OCI-LY7 (cell line): ENCODE results near the gene ANKFY1. TPM values are rescaled to one million over a fixed set of nuclear protein-coding genes. Genes with fewer than 3 reads are reported as not detected.

Source experiments
- BruUV-seq: library from RNA; stranded (reverse); fragments of 400-500 nt; replicated peaks from 2 replicates; lab custom pipeline; 2021; lab: Mats Ljungman, UMichigan
- CTCF ChIA-PET: fragments of 300-600 bp; sonication (Branson Sonifier 250); formaldehyde crosslinking; loops from one replicate; lab custom pipeline; 2022; ENCODE audit warnings: antibody characterized with exemption; ENCODE audit not compliant: unreplicated experiment; lab: Charles Lee
- POLR2A ChIA-PET: fragments of 300-600 bp; sonication (Branson Sonifier 250); formaldehyde crosslinking; loops from one replicate; lab custom pipeline; 2022; ENCODE audit warnings: antibody characterized with exemption; lab: Charles Lee
- DNase-seq: peaks from one replicate; pipeline ENCODE4 v3.0.0-alpha.2; 2015; ENCODE audit warnings: low spot score
- H2AFZ ChIP-seq: fragments of 200-600 bp; sonication (generic), shearing (Covaris generic); 2 replicates; pipeline ENCODE4 v1.6.1; 2014; ENCODE audit warnings: mild to moderate bottlenecking, antibody characterized with exemption, low read length, moderate library complexity
- H3K27ac ChIP-seq: fragments of 200-600 bp; sonication (generic); 2 replicates; pipeline ENCODE4 v1.5.1; 2014; ENCODE audit warnings: mixed run types, low read depth, mild to moderate bottlenecking, moderate library complexity, low read length, inconsistent platforms; ENCODE audit not compliant: poor library complexity, severe bottlenecking
- H3K36me3 ChIP-seq: fragments of 200-600 bp; sonication (generic); 2 replicates; pipeline ENCODE4 v1.6.1; 2014; ENCODE audit warnings: mild to moderate bottlenecking, antibody characterized with exemption, low read length, moderate library complexity, mixed read lengths; ENCODE audit not compliant: insufficient read depth
- H3K4me1 ChIP-seq: fragments of 200-600 bp; sonication (generic); 2 replicates; pipeline ENCODE4 v1.5.1; 2014; ENCODE audit warnings: mild to moderate bottlenecking, low read length; ENCODE audit not compliant: insufficient read depth, poor library complexity, severe bottlenecking
- H3K4me2 ChIP-seq: fragments of 200-600 bp; sonication (generic); 2 replicates; pipeline ENCODE4 v1.6.1; 2014; ENCODE audit warnings: mild to moderate bottlenecking, low read length
- H3K4me3 ChIP-seq: fragments of 200-600 bp; sonication (generic); 2 replicates; pipeline ENCODE4 v1.5.1; 2014; ENCODE audit warnings: mild to moderate bottlenecking, low read depth, low read length; ENCODE audit not compliant: poor library complexity, severe bottlenecking
- H3K79me2 ChIP-seq: fragments of 200-600 bp; sonication (generic); 2 replicates; pipeline ENCODE4 v1.6.1; 2016; ENCODE audit warnings: low read depth, mild to moderate bottlenecking, low read length, moderate library complexity, mixed read lengths; ENCODE audit not compliant: insufficient read depth
- H3K9me2 ChIP-seq: fragments of 200-600 bp; sonication (generic); 2 replicates; pipeline ENCODE4 v1.6.1; 2016; ENCODE audit warnings: mild to moderate bottlenecking, low read length, mixed read lengths; ENCODE audit not compliant: insufficient read depth
- H3K9me3 ChIP-seq: fragments of 200-600 bp; sonication (generic); 2 replicates; pipeline ENCODE4 v1.6.1; 2014; ENCODE audit warnings: mild to moderate bottlenecking, mixed run types, low read length, mixed read lengths
- H4K20me1 ChIP-seq: fragments of 200-600 bp; sonication (generic); 2 replicates; pipeline ENCODE4 v1.6.1; 2014; ENCODE audit warnings: mild to moderate bottlenecking, antibody characterized with exemption, low read length, moderate library complexity, mixed read lengths; ENCODE audit not compliant: insufficient read depth
- EZH2phosphoT487 ChIP-seq: fragments of 200-600 bp; sonication (generic); IDR thresholded peaks from 2 replicates; pipeline ENCODE4 v1.6.1; 2018; ENCODE audit warnings: low read depth, borderline replicate concordance, mild to moderate bottlenecking, mixed run types, antibody characterized with exemption, low read length, moderate library complexity, mixed read lengths
- intact Hi-C: fragments of 100-400 bp; cut with micrococcal nuclease; formaldehyde crosslinking; loops from one replicate; pipeline ENCODE4 v1.10.0; 2022; ENCODE audit not compliant: unreplicated experiment
- total RNA-seq, 2 experiments: library from RNA; depleted of rRNA in 1 of 2; stranded (reverse); fragments of >200 nt in 1 of 2; shearing (Covaris generic) in 1 of 2; gene quantifications; 2 replicates each; pipeline ENCODE4 v1.2.3, GENCODE V29; 2014 to 2022
- TF ChIP-seq, protein P1 (sequence below): fragments of 200-600 bp; sonication (generic); conservative IDR thresholded peaks from 2 replicates; pipeline ENCODE4 v1.5.1; 2014; ENCODE audit warnings: mild to moderate bottlenecking, antibody characterized with exemption, low read length, moderate library complexity, mixed read lengths

The ANKFY1 gene
- total RNA-seq, 2 experiments from 2014 or later = 25.9 to 56.7 TPM

DNA sequence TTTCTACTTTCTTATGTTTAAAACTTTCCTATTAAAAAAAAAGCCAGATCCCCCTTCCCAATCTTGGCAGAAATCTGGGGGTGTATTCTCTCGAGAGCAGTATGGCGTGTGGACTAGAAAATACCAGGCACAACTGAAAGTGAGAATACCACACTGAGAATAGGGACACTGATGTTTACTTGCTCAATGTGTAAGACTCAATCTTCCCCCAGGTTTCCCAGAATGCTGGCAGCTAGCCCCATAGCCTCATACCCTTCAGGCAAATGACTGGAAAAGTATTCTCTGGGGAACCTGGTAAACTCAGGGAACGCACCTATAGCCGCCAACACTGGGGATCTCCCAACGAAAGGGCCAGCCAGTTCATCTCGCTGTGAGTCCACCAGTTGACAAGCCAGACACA lies 136.2 kb downstream of the ANKFY1 start:
- no peak for DNase-seq
- CTCF ChIA-PET = interaction anchor here (0.6 kb wide), 1 partner anchor 25 kb away, joined by 3 read pairs; no protein-coding TSS in a partner anchor
- BruUV-seq = no TSS peak
- H3K4me1 ChIP-seq = peaks cover 14% of the 10 kb centered on the region
- no peaks in the 10 kb centered on the region for H3K9me3 ChIP-seq
- H3K79me2 ChIP-seq = peaks cover 15% of the 10 kb centered on the region
- no peak overlapping the region for H3K27ac ChIP-seq
- no peaks in the 10 kb centered on the region for H4K20me1 ChIP-seq
- H3K4me2 ChIP-seq = no peak overlapping the region
- no peak overlapping the region for H3K4me3 ChIP-seq
- no peaks in the 10 kb centered on the region for H3K9me2 ChIP-seq
- no peak overlapping the region for H2AFZ ChIP-seq
- intact Hi-C loops = no loop called here
- peaks cover 40% of the 10 kb centered on the region for H3K36me3 ChIP-seq
- TF ChIP-seq EZH2phosphoT487 = no peak
- TF ChIP-seq, protein P1, sequence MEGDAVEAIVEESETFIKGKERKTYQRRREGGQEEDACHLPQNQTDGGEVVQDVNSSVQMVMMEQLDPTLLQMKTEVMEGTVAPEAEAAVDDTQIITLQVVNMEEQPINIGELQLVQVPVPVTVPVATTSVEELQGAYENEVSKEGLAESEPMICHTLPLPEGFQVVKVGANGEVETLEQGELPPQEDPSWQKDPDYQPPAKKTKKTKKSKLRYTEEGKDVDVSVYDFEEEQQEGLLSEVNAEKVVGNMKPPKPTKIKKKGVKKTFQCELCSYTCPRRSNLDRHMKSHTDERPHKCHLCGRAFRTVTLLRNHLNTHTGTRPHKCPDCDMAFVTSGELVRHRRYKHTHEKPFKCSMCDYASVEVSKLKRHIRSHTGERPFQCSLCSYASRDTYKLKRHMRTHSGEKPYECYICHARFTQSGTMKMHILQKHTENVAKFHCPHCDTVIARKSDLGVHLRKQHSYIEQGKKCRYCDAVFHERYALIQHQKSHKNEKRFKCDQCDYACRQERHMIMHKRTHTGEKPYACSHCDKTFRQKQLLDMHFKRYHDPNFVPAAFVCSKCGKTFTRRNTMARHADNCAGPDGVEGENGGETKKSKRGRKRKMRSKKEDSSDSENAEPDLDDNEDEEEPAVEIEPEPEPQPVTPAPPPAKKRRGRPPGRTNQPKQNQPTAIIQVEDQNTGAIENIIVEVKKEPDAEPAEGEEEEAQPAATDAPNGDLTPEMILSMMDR = no peak
- POLR2A ChIA-PET = interaction anchor here (0.6 kb wide), 1 partner anchor 291 kb away, joined by 3 read pairs; no protein-coding TSS in a partner anchor

DNA sequence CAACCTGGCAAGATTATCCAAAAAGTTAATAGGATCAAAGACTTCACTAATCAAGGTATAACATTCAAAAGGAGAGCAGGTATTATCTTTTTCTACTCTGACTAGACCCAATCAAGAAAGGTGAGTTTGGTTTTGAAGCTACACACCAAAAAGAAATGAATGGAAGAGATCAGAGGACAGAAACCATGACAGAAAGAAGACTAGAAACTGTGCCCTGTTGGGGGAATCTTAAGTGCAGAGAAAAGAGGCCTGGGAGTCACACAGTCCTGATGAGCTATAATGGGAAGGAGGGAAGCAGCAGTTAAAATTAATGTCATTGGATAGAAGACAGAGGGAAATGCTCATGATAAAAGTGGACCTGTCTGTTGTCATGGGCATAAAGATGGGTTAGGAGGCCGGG lies 138.2 kb downstream of the ANKFY1 start:
- Histone ChIP-seq H3K36me3 (peaks cover 46% of the 10 kb centered on the region), H4K20me1 (no peaks in the 10 kb centered on the region), H3K4me3 (no peak overlapping the region), H3K4me2 (no peak overlapping the region), H3K9me3 (no peaks in the 10 kb centered on the region), H3K9me2 (no peaks in the 10 kb centered on the region), H3K27ac (no peak overlapping the region), H3K4me1 (peaks cover 14% of the 10 kb centered on the region), H2AFZ (no peak overlapping the region), H3K79me2 (peaks cover 15% of the 10 kb centered on the region)
- intact Hi-C loops = no loop called here
- no TSS peak for BruUV-seq
- DNase-seq = no peak
- TF ChIP-seq EZH2phosphoT487 = no peak
- TF ChIP-seq, protein P1 = no peak
- ChIA-PET POLR2A (no interaction called here), CTCF (no interaction called here)

DNA sequence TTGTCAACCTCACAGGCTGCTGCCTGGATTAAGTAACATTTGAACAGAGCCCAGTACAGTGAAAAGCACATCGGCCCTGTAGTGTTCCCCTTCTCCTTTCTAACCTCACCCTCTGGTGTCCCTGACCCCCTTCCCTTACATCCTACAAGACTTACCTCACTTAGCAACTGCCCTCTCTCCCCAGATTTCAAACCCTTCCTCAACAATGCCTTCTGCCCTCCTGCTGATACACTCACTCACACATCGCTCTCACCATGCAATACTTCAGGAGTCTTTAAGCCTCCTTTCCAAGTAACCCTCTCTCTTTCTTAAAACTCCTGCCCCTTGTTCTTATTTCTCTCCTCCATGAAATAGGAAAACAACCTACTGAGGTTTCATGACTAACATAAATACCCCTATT lies 138.8 kb downstream of the ANKFY1 start:
- TF ChIP-seq EZH2phosphoT487 = no peak
- TF ChIP-seq, protein P1 = no peak
- no TSS peak for BruUV-seq
- no peaks in the 10 kb centered on the region for H3K9me3 ChIP-seq
- H3K79me2 ChIP-seq = peaks cover 15% of the 10 kb centered on the region
- no peak overlapping the region for H3K4me2 ChIP-seq
- no peak for DNase-seq
- H3K36me3 ChIP-seq = peaks cover 48% of the 10 kb centered on the region
- peaks cover 14% of the 10 kb centered on the region for H3K4me1 ChIP-seq
- no peaks in the 10 kb centered on the region for H4K20me1 ChIP-seq
- CTCF ChIA-PET = no interaction called here
- no peak overlapping the region for H3K4me3 ChIP-seq
- no peak overlapping the region for H2AFZ ChIP-seq
- POLR2A ChIA-PET = interaction anchor here (1.0 kb wide), 1 partner anchor 18 kb away, joined by 4 read pairs; the partner anchor contains the start of genes CYB5D2 and ZZEF1
- no peak overlapping the region for H3K27ac ChIP-seq
- no peaks in the 10 kb centered on the region for H3K9me2 ChIP-seq
- intact Hi-C loops = no loop called here
